ENCODE measurements around the gene GOLGA6L26. TPM values are rescaled to one million over a fixed set of nuclear protein-coding genes. Genes with fewer than 3 reads are reported as not detected.
"Not testable (repeated sequence)": the region's sequence is repeated elsewhere in the genome, so short reads cannot be mapped to it uniquely, and the experiment has no call there.

GOLGA6L26 gene, protein sequence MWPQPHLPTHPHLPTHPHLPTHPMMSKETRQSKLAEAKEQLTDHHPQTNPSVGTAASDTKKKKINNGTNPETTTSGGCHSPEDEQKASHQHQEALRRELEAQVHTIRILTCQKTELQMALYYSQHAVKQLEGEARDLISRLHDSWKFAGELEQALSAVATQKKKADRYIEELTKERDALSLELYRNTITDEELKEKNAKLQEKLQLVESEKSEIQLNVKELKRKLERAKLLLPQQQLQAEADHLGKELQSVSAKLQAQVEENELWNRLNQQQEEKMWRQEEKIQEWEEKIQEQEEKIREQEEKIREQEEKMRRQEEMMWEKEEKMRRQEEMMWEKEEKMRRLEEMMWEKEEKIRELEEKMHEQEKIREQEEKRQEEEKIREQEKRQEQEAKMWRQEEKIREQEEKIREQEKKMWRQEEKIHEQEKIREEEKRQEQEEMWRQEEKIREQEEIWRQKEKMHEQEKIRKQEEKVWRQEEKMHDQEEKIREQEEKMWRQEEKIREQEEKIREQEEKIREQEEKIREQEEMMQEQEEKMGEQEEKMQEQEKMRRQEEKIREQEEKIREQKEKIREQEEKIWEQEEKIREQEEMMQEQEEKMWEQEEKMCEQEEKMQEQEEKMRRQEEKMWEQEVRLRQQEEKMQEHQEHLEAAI
- total RNA-seq (not detected), polyA plus RNA-seq (not detected)
- long read RNA-seq, donor 1, result 0 reads
- long read RNA-seq, donor 2, result 0 reads
- long read RNA-seq, donor 3, result 0 reads
- long read RNA-seq, donor 4, result 0 reads
- long read RNA-seq, donor 5, result 0 reads
- long read RNA-seq, donor 6, result 0 reads
- long read RNA-seq, donor 7, result 0 reads
- long read RNA-seq, donor 8, result 0 reads
- long read RNA-seq, donor 9, result 0 reads
- long read RNA-seq, donor 10, result 0 reads

DNA sequence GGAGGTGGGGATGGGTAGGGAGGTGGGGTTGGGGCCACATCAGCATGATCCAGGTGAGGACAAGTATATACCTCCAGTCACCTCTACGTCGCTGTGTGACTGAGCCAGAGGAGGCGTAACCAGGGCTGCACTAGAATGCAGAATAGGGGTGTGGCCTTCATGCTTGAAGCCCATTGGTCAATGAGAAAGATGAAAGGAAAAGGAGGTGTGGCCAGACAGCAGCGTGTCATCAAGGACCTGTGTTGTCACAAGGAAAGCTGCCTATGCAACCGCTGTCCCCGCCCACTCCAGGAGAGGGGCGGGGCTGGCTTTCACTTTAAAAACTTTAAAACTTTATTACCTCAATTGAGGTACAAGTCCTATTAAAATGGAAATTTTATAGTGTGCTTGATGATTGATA, at the start of gene GOLGA6L26:
Gene GOLGA6L26 (minus strand): TSS at position 101 of the 400 bp plus-strand sequence. CDS start 61 bp downstream, at position 40.
- H3K36me3 ChIP-seq; intact Hi-C loops (cut with DNase I; ENCODE audit: low total_unique reads): not testable (repeated sequence)

DNA sequence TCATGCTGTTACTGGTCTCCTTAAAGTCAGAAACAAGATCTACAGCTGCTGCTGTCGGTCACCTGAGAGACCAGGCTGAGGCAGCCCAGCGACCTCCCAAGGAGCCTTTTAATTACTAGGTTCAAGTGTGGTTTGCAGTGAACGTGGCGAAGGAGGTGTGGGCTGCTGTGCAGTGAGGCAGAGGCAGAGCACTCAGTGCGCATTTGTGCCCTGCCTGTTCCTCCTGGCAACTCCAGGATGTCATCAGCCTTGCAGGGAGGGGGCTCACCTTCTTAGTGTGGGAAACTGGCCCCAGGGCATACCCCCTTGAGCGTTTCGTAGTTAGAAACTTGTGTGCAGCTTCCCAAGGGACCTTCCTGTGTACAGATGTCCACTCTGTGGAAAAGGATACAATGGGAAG, 47.2 kb upstream of the GOLGA6L26 start:
- H3K27ac ChIP-seq; H3K4me3 ChIP-seq; H3K36me3 ChIP-seq; H3K27me3 ChIP-seq; DNase-seq; H3K9me3 ChIP-seq; intact Hi-C loops (cut with DNase I; ENCODE audit: low total_unique reads); H3K4me1 ChIP-seq: not testable (repeated sequence)
- WGBS, 5 donors, result 29 to 68% (median 51%) methylated on average over 4 to 7 of the region's 7 CpGs

More for the DNA sequence above, at the start of gene GOLGA6L26:
- 90% methylated on average over 3 of the region's 7 CpGs; no CpG with 5 or more reads in 4 of the 5 donors for WGBS, 5 donors
- not testable (repeated sequence) for H3K4me1 ChIP-seq, H3K27ac ChIP-seq, H3K4me3 ChIP-seq, DNase-seq, H3K27me3 ChIP-seq, H3K9me3 ChIP-seq

DNA sequence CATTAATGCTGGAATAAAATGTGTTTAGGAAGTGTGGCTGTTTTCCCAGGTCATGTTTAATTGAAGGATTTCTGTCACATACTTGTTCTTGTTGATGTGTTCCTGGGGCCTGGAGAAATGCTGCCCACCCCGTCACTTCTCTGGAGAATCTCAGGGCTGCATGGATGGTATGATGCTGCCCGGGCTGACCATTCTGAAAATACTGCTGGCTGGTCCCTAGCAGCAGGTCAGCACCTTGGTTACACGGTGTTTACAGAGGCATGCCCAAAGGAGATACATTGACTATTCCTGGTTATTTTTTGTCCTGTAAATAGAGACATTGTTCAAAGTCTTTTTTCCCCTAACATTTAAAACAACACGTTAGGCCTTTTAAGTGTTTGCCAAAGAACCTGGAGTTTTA, 46.7 kb upstream of the GOLGA6L26 start:
- DNase-seq; H3K27me3 ChIP-seq; H3K27ac ChIP-seq; H3K36me3 ChIP-seq; H3K9me3 ChIP-seq; H3K4me3 ChIP-seq; intact Hi-C loops (cut with DNase I; ENCODE audit: low total_unique reads); H3K4me1 ChIP-seq: not testable (repeated sequence)
- WGBS, 5 donors, result 44 to 59% (median 54%) methylated on average over 4 of the region's 4 CpGs

DNA sequence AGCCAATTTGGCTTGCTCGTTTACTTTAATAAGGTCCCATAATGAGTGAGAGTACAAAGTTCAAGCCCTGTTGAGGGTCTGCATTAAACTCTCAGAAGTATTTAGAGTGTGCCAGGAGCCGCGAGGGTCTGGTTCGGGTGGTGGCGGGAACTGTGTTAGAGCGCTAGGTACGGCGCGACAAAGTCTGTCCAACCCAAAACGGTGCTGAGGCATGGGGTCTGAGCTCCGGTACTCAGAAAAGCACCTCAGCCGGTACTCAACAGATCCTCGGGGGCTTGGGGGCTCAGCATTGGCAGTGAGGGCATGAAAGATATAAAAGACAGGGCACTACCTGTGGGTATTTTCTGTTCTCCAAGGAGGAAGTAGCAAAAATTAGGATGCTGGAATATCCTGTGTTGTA, 45.0 kb upstream of the GOLGA6L26 start:
- WGBS, 5 donors, result 85 to 91% (median 89%) methylated on average over 13 of the region's 13 CpGs
- DNase-seq; H3K27me3 ChIP-seq; H3K9me3 ChIP-seq; H3K4me3 ChIP-seq; H3K27ac ChIP-seq; H3K4me1 ChIP-seq; intact Hi-C loops (cut with DNase I; ENCODE audit: low total_unique reads); H3K36me3 ChIP-seq: not testable (repeated sequence)

DNA sequence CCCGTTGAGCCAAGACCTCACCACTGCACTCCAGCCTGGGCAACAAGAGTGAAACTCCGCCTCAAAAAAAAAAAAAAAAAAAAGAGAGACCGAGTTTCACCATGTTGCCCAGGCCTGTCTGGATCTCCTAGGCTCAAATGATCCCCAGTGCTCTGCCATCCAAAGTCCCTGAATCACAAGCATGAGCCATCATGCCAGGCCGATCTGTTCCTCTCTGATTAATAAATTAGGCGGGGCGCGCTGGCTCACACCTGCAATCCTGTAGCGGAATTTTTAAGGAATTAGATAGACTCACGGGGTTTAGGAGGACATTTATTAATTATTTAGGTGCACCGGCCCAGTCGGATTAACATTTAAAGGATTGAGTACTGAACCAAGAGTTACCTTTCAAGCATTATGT, 40.2 kb upstream of the GOLGA6L26 start:
- intact Hi-C loops (cut with DNase I; ENCODE audit: low total_unique reads); DNase-seq; H3K4me3 ChIP-seq; H3K27ac ChIP-seq; H3K27me3 ChIP-seq; H3K4me1 ChIP-seq; H3K36me3 ChIP-seq; H3K9me3 ChIP-seq: not testable (repeated sequence)
- 88 to 93% (median 91%) methylated on average over 9 to 11 of the region's 11 CpGs for WGBS, 5 donors

DNA sequence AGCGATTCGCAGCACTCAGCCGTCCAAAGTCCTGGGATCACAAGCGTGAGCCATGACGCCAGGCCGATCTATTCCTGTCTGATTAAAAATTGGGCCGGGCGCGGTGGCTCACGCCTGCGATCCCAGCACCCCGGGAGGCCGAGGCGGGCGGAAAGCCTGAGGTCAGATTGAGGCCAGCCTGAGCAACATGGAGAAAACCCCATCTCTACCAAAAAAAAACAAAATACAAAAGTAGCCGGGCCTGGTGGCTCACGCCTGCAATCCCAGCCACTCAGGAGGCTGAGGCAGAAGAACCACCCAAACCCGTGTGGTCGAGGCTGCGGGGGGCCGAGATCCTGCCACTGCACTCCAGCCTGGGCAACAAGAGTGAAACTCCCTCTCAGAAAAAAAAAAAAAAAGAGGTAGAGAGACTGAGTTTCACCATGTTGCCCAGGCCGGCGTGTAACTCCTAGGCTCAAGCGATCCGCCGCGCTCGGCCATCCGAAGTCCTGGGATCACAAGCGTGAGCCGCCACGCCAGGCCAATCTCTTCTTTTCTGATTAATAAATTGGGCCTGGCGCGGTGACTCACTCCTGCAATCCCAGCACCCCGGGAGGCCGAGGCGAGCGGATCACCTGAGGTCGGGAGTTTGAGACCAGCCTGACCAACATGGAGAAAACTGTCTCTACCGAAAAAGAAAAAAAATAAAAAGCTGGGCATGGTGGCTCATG, 39.0 kb upstream of the GOLGA6L26 start:
- H3K4me1 ChIP-seq; H3K9me3 ChIP-seq; H3K36me3 ChIP-seq; DNase-seq; H3K27ac ChIP-seq; H3K4me3 ChIP-seq; intact Hi-C loops (cut with DNase I; ENCODE audit: low total_unique reads); H3K27me3 ChIP-seq: not testable (repeated sequence)
- 94 to 97% (median 95%) methylated on average over 40 of the region's 40 CpGs for WGBS, 5 donors

DNA sequence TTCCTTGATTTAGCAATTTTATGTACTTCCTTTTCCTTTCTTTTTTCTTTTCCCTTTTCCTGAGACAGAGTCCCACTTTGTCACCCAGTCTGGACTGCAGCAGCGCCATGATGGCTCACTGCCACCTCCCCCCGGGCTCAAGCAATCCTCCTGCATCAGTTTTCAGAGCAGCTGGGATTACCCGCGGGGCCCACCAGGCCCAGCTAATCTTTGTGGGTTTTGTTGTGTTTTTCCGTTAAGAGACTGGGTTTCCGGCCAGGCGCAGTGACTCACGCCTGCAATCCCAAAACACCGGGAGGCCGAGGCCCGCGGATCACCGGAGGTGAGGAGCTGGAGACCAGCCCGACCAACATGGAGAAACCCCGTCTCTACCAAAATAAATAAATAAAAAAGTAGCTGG, 38.3 kb upstream of the GOLGA6L26 start:
- no peaks in the 10 kb centered on the region for H3K36me3 ChIP-seq
- 81 to 89% (median 88%) methylated on average over 14 to 15 of the region's 15 CpGs for whole genome bisulfite sequencing, 5 donors
- no peak overlapping the region for H3K27ac ChIP-seq
- no peaks in the 10 kb centered on the region for H3K27me3 ChIP-seq
- H3K4me3 ChIP-seq, result no peak overlapping the region
- TF ChIP-seq, protein P1, sequence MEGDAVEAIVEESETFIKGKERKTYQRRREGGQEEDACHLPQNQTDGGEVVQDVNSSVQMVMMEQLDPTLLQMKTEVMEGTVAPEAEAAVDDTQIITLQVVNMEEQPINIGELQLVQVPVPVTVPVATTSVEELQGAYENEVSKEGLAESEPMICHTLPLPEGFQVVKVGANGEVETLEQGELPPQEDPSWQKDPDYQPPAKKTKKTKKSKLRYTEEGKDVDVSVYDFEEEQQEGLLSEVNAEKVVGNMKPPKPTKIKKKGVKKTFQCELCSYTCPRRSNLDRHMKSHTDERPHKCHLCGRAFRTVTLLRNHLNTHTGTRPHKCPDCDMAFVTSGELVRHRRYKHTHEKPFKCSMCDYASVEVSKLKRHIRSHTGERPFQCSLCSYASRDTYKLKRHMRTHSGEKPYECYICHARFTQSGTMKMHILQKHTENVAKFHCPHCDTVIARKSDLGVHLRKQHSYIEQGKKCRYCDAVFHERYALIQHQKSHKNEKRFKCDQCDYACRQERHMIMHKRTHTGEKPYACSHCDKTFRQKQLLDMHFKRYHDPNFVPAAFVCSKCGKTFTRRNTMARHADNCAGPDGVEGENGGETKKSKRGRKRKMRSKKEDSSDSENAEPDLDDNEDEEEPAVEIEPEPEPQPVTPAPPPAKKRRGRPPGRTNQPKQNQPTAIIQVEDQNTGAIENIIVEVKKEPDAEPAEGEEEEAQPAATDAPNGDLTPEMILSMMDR (IDR thresholded peaks at IDR 0.05), result no peak
- TF ChIP-seq POLR2A (IDR thresholded peaks at IDR 0.05) (no peak), POLR2AphosphoS5 (IDR thresholded peaks at IDR 0.05) (no peak), EP300 (IDR thresholded peaks at IDR 0.05) (no peak)
- no peaks in the 10 kb centered on the region for H3K4me1 ChIP-seq
- H3K9me3 ChIP-seq, result no peaks in the 10 kb centered on the region
- intact Hi-C loops (cut with DNase I; ENCODE audit: low total_unique reads), result no loop called here
- DNase-seq, result no peak

DNA sequence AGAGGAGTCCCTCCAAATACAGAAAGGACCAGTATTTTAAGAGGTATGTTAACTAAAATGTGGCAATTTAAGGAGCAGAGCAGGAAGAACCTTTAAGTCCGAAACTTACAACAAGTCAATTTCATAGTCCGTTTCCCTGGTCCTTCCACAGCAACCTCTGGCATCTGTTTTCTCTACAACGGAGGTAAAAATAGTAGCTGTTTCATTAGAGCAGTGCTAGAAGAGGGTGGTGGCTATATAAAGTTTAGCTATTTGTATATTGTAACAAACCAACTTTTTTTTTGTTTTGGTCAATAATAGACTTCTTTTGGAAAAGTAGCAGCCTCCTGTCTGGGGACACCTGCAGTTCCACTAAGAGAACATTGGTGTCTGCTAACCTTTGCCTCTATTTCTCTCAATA, 37.9 kb upstream of the GOLGA6L26 start:
- H3K4me3 ChIP-seq; H3K27me3 ChIP-seq; H3K4me1 ChIP-seq; DNase-seq; H3K9me3 ChIP-seq; H3K36me3 ChIP-seq; H3K27ac ChIP-seq; intact Hi-C loops (cut with DNase I; ENCODE audit: low total_unique reads): not testable (repeated sequence)
- 69 to 86% (median 76%) methylated on average over 3 of the region's 3 CpGs for WGBS, 5 donors

DNA sequence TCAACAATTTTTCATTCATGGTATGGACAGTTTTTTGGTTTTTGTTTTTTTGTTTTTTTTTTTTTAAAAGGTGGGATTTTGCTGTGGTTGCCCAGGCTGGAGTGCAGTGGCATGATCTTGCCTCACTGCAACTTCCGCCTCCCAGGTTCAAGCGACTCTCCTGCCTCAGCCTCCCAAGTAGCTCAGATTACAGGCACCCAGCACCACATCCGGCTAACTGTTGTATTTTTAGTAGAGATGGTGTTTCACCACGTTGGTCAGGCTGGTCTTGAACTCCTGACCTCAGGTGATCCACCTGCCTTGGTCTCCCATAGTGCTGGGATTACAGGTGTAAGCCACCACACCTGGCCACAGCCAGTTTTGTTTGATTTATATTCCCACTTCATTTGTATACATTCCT, 37.1 kb upstream of the GOLGA6L26 start:
- DNase-seq; H3K4me1 ChIP-seq; H3K27me3 ChIP-seq; H3K36me3 ChIP-seq; H3K27ac ChIP-seq; H3K9me3 ChIP-seq; intact Hi-C loops (cut with DNase I; ENCODE audit: low total_unique reads); H3K4me3 ChIP-seq: not testable (repeated sequence)
- WGBS, 5 donors, result 52 to 67% (median 66%) methylated on average over 4 of the region's 4 CpGs

Measured in stomach (tissue), 19 donors.